NCI-H2227 (cell line): ENCODE results near the gene NCK1.
A peak's percentile ranks its signal among the peaks of the same experiment; 100 is the strongest.
"Not testable (repeated sequence)": the region's sequence is repeated elsewhere in the genome, so short reads cannot be mapped to it uniquely, and the experiment has no call there.

Experiments
- DNase-seq: peaks from one replicate; lab custom pipeline; 2025; ENCODE audit not compliant: unreplicated experiment; lab: John Stamatoyannopoulos, UW

Gene NCK1

GRCh38 chr3:136862617-136863322 lies 762 bp downstream of the NCK1 start:
- DNase-seq: peak; percentile 65

GRCh38 chr3:136869282-136869681 lies 7.3 kb downstream of the NCK1 start:
- DNase-seq: no peak

GRCh38 chr3:136872258-136872657 lies 10.2 kb downstream of the NCK1 start:
- DNase-seq: not testable (repeated sequence)

GRCh38 chr3:136879510-136879909 lies 17.5 kb downstream of the NCK1 start:
- not testable (repeated sequence) for DNase-seq

GRCh38 chr3:136882571-136882970 lies 20.6 kb downstream of the NCK1 start:
- peak; percentile 0 for DNase-seq

GRCh38 chr3:136883967-136884720 lies 22.1 kb downstream of the NCK1 start:
- DNase-seq: peak; percentile 39

- no peak for DNase-seq
Measured at GRCh38 chr3:136885357-136886213, 23.6 kb downstream of the NCK1 start.

- DNase-seq: no peak
Measured at GRCh38 chr3:136889947-136890346, 27.9 kb downstream of the NCK1 start.

GRCh38 chr3:136891934-136892855 lies 30.2 kb downstream of the NCK1 start:
- no peak for DNase-seq

- DNase-seq: no peak
Measured at GRCh38 chr3:136893848-136894443, 31.9 kb downstream of the NCK1 start.

GRCh38 chr3:136897171-136897570 lies 35.2 kb downstream of the NCK1 start:
- not testable (repeated sequence) for DNase-seq

- DNase-seq: no peak
Measured at GRCh38 chr3:136898549-136898948, 36.5 kb downstream of the NCK1 start.

- no peak for DNase-seq
Measured at GRCh38 chr3:136898954-136899353, 36.9 kb downstream of the NCK1 start.

- DNase-seq: no peak
Measured at GRCh38 chr3:136899622-136900158, 37.7 kb downstream of the NCK1 start.

GRCh38 chr3:136900694-136901093 lies 38.7 kb downstream of the NCK1 start:
- DNase-seq: not testable (repeated sequence)

- DNase-seq: no peak
Measured at GRCh38 chr3:136901391-136901790, 39.4 kb downstream of the NCK1 start.

- DNase-seq: not testable (repeated sequence)
Measured at GRCh38 chr3:136902530-136902929, 40.5 kb downstream of the NCK1 start.

GRCh38 chr3:136903899-136904298 lies 41.9 kb downstream of the NCK1 start:
- no peak for DNase-seq

- DNase-seq: no peak
Measured at GRCh38 chr3:136904746-136905145, 42.7 kb downstream of the NCK1 start.

GRCh38 chr3:136905549-136905948 lies 43.5 kb downstream of the NCK1 start:
- DNase-seq: no peak
